Nucleus accumbens (tissue), 56 donors: ENCODE measurements around the gene GEMIN2.
A peak's percentile ranks its signal among the peaks of the same experiment; 100 is the strongest.
"Not testable (repeated sequence)": the region's sequence is repeated elsewhere in the genome, so short reads cannot be mapped to it uniquely, and the experiment has no call there.

Experiments used
- DNase-seq, 56 donors: peaks; one replicate each; lab custom pipeline; 2025; lab: John Stamatoyannopoulos, UW

GEMIN2 gene

DNA sequence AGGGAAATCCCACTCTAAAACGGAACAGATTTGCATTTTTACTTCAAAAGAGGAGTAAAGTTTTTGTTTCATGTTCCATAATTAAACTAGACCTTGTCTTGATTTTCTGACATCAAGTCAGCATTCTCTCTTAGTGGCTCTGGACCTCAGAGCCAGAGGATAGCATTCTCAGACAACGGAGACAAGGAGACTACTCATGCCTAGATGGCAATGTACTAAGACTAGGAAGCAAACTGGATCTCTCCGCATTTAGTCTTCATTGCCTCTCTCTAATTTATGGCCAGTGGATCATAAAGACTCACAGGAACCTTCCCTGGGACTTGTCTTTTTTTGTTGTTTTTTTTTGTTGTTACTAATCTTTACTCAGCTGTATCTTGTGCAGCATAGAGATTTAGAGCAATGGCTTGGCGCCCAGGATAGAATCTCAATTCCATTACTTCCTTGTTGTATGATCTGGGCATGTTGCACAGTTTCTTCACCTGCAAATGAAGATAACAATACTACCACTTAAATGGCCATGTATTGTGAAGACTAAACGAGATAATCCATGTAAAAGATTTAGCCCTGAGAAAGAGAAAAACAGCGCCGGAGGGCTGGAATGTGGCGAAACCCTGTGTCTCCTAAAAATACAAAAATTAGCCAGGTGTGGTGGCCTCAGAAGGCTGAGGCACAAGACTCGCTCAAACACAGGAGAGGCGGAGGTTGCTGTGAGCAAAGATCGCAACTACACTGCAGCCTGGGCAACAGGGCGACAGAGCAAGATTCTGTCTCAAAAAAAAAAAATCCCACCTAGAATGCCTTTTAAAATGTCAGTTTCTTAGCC, 4.0 kb upstream of the GEMIN2 start:
- DNase-seq = no peak

DNA sequence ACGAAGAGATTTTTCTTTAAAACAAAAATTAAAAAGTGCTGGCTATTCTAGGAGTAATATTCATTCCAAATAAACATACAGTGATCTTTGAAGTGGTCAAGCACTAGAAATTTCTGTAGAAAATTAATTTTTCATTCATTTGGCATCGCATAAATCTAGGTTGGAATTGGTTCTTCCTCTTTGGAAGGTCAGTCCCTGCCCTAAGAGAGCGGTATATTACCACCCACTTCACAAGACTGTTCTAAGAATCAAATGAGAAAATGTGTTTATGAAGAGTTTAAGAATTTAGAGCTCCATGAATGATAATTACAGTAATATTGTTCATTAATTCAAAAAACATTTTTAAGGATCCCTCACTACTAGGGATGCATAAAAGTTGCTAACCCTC, 444 bp upstream of the GEMIN2 start:
- no peak for DNase-seq

DNA sequence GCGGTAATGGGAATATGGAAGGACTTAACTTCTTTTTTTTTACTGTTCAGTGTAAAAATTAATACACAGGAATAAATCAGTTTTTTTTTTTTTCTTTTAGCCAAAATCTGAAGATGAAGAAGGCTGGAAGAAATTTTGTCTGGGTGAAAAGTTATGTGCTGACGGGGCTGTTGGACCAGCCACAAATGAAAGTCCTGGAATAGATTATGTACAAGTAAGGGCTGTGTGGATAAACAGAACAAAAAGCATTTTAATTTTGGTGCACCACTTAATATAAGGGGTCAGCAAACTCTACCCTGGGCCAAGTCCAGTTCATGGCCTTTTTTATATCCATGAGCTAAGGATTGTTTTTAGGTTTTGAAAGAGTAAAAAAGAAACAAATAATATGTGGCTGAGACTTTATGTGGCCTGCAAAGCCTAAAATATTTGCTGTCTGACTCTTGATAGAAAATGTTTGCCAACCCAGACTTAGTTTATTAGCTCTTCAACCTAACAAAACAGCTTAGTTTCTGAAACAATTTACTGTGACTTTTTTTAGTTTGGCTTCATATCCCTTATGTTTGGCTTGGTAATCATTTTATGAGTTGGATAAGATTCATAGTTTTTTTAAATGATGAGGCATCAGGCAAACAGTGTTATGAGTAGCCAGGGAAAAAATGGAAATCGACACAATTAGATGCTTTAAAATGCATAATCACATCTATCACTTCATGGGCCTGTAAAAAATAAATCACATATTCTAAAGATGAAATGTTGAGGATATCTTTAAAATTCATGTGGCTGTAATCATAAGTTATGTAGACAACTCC, 8.4 kb downstream of the GEMIN2 start:
- no peak for DNase-seq

DNA sequence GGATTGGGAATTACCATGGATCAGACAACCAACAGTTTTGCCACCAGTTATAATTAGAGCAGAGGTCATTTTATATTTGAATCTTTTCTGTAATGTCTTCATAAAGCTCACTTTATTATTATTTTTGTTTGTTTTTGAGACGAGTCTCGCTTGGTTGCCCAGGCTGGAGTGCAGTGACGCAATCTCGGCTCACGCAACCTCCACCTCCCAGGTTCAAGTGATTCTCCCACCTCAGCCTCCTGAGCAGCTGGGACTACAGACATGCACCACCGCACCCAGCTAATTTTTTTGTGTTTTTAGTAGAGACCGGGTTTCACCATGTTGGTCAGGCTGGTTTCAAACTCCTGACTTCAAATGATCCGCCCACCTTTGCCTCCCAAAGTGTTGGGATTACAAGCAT, 23.7 kb downstream of the GEMIN2 start:
- DNase-seq = not testable (repeated sequence)

DNA sequence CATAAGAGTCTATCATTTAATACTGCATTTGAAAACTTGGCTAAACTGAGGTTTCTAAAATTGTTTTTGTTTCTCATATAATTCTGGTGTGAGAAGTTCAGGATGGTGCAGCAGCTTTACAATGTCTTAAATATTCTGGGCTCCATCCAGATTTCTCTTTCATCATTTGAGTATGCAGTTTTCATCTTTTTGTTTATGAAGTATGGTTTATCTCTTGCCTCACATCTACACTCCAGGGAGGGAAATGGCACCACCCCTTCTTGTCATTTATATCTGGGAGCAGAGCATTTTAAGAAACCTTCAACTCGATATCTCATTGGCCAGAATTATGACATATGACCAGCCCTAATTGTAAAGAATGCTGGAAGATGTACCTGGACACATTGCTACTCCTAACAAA, 24.3 kb downstream of the GEMIN2 start:
- no peak for DNase-seq

DNA sequence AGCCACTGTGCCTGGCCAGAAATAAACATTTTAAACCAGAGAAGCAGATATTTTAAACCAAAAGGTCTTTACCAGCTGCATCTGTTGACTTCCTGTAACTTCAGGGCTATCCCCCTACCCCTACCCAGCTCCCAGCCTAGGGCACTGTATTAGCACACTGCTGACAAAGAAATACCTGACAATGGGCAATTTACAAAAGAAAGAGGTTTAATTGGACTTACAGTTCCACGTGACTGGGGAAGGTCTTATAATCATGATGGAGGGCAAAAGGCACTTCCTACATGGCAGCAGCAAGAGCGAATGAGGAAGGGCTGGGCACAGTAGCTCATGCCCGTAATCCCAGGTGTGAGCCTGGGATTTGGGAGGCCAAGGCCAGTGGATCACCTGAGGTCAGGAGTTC, 26.0 kb downstream of the GEMIN2 start:
- no peak for DNase-seq

DNA sequence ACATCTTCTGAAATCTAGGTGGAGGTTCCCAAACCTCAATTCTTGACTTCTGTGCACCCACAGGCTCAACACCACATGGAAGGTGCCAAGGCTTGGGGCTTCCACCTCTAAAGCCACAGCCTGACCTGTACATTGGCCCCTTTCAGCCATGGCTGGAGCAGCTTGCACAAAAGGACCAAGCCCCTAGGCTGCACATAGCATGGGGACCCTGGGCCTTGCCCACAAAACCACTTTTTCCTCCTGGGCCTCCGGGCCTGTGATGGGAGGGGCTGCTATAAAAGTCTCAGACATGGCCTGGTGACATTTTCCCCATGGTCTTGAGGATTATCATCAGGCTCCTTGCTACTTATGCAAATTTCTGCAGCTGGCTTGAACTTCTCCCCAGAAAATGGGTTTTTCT, 27.5 kb downstream of the GEMIN2 start:
- DNase-seq = not testable (repeated sequence)

DNA sequence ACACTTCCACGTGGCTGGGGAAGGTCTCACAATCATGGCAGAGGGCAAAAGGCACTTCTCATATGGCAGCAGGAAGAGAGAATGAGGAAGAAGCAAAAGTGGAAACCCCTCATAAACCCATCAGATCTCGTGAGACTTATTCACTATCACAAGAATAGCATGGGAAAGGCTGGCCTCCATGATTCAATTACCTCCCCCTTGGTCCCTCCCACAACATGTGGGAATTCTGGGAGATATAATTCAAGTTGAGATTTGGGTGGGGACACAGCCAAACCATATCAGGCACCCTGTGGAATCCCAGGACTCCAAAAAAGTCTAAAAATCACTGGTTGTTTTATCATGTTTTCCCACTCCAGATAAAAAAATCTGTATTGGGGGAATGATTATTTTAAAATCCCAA, 29.1 kb downstream of the GEMIN2 start:
- not testable (repeated sequence) for DNase-seq

DNA sequence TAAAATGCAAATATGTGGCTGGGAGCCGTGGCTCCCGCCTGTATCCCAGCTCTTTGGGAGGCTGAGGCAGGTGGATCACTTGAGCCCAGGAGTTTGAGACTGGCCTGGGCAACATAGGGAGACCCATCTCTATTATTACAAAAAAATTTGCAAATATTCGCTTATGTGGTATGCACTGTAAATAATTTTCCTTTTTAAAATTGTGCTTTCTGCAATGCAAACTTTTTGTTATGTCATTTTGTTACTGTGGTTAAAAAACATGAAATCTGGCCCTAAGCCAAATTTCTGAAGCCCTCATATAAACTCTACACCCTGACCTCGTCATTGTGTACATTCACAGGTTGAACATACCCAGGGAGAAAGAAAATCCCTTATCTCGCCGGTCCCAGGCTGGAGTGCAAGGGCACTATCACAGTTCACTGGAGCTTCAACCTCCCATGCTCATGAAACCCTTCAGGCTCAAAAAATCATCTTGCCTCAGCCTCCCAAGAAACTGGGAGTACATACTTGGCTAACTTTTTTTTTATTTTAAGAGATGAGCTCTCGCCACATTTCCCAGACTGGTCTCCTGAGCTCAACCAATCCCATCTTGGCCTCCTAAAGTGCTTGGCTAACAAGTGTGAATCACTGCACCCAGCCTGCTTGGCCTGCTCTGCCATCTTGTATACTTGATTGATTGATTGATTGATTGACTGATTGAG, 31.3 kb downstream of the GEMIN2 start:
- DNase-seq = no peak

DNA sequence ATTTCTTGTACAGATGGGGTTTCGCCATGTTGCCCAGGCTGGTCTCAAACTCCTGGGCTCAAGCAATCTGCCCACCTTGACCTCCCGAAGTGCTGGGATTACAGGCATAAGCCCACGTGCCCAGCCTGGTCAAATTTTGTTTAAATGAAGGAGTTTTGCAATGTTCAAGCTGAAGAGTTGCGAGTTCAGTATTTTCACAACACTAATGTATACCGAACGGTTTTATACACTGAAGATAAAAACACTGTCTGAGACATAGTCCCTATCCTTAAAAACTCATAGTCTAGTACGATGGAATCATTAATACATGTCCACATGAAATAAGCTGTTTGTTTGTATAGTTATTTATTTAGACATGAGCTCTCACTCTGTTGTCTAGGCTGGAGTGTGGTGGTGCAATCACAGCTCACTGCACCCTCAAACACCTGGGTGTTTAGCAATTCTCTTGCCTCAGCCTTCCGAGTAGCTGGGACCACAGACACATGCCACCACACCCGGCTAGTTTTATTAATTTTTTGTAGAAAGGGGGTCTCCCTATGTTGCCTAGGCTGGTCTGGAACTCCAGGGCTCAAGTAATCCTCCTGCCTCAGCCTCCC, 40.6 kb downstream of the GEMIN2 start:
- no peak for DNase-seq

DNA sequence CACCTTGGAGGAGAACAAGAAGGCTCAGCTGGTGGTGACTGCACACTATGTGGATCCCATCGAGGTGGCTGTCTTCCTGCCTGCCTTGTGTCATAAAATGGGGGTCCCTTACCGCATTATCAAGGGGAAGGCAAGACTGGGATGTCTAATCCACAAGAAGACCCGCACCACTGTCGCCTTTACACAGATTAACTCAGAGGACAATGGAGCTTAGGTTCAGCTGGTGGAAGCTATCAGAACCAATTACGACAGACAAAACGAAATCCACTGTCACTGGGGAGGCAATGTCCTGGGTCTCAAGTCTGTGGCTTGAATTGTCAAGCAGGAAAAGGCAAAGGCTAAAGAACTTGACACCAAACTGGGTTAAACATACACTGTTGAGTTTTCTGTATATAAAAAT, 43.4 kb downstream of the GEMIN2 start:
- no peak for DNase-seq

DNA sequence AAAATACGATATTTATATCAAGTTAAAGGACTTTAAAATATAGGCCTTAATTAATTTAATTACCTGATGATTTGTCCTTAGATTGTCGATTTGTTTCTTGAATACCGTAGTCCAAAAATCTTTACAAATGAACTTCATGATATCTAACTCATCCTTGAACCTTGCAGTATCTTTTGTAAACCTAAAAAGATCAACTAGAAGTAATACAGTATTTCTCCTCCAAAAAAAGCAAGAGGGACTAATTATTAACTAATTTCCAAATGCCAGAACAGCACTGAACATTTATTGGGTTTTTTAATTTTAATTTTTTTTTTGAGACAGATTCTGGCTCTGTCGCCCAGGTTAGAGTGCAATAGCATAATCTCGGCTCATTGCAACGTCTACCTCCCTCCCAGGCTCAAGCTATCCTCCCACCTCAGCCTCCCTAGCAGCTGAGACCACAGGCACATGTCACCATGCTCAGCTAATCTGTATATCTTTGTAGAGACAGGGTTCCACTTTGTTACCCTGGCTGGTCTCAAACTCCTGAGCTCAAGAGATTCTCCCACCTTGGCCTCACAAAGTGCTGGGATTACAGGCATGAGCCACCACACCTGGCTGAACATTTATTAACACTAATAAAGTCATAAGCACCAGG, 44.2 kb downstream of the GEMIN2 start:
- no peak for DNase-seq

DNA sequence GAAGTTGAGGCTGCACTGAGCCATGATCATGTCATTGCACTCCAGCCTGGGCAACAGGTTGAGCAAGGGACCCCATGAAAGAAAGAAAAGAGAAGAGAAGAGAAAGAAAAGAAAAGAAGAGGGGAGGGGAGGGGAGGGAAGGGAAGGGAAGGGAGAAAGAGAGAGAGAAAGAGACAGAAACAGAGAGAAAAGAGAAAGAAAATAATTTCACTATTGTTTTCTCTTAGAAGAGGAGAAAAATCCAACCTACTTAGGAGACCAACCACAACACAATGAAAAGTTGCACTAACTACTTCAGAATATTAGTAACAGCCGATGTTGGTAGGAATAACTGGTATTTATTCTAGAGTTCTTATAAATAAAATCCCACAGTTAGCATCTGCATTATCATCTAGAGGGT, 46.4 kb downstream of the GEMIN2 start:
- no peak for DNase-seq

DNA sequence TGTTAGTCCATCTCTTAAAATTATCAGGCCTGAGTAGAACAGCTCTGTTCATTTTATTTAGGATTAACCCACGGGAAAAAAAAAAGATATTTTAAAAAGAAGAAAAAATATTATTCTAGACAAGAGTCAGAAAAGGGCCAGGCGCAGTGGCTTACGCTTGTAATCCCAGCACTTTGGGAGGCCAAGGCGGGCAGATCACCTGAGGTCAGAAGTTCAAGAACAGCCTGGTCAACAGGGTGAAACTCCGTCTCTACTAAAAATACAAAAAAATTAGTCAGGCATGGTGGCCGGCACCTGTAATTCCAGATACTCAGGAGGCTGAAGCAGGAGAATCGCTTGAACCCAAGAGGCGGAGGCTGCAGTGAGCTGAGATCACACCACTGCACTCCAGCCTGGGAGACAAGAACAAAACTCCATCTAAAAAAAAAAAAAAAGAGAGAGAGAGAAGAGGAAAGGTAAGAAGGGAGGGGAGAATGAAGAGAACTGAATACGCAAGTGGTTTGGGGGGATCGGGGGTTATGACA, 53.7 kb downstream of the GEMIN2 start:
- not testable (repeated sequence) for DNase-seq

DNA sequence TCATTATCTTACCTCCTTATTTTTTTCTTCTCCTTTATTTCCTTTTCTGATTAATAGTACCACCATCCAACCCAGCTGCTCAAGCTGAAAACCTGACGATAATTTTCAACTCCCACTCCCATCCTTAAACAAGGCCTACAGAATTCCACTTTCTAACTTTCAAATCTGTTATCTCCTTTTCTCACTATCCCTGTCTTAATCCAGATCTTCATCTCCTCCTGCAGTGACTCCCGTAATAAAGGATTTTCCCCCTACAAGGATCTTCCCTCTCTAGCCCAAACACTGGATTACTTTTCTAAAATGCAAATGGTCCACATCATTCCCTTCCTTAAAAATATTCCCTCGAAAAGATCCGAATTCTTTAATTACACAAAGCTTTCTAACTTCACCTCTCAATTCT, 54.5 kb downstream of the GEMIN2 start:
- no peak for DNase-seq

DNA sequence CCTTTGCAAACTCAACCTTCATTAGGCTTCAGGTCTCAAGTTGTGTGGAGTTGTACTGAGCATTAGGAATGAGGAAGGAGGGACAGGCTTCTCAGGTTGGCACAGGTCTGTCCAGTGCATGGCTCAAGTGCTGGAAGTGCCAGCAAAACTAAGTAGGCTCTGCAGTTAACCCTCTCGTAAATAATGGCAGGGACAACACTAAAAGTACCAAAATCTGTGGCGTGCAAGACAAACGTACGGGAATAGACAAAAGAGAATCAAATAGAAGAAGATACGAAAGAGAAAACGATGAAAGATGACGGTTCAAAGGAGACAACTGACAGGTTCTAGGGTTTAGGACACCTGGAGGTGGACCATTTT, 55.4 kb downstream of the GEMIN2 start:
- peak in 1 of 56 donors; percentile 37 for DNase-seq

DNA sequence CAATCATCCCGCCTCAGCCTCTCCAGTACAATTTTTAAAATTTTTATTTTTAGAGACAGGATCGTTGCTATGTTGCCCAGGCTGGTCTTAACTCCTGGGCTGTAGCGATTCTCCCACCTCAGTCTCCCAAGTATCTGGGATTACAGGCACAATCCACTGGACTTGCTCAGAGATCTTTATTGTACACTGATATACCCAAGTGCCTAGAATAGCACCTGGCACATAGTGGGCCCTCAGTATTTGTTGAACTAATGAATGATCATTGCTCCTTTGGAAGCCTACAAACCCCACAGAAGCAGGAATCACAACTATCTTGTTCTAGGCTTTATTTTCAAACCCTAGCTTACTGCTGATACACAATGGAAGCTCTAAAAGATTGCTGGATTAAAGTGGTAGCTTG, 59.1 kb downstream of the GEMIN2 start:
- no peak for DNase-seq

DNA sequence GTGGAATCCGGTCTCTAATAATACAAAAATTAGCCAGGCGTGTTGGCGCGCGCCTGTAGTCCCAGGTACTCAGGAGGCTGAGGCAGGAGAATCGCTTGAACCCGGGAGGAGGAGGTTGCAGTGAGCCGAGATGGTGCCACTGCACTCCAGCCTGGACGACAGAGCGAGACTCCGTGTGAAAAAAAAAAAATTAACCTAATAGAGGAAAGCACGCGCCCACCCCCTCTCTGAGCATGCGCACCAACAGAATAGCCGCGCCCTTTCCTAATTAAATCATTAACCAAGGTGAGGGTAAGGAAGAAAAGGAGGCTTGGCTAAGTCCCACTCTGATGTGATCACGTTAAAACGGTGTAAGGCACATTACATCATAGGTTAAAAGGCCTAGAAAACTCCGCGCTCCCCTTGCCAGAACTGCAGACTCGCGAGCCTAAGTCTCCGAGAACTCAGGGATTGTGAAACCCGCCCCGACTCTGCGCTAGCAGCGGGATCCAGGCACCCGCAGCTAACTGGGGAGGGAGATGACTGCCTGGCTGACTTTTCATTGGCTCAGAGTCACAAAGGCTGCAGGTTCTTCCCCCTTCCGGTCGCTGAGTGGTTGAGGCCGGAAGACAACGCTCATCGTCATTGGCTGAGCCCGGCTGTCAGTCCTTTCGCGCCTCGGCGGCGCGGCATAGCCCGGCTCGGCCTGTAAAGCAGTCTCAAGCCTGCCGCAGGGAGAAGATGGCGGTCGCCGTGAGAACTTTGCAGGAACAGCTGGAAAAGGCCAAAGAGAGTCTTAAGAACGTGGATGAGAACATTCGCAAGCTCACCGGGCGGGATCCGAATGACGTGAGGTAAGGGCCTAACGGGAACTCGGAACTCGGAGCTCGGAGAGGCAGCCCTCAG, 60.7 kb downstream of the GEMIN2 start, which contains the start of gene PNN:
TSS of gene PNN (plus strand) at position 695 of the 885 bp plus-strand sequence. CDS start at position 721, 26 bp downstream.
- DNase-seq = peak; percentile 74 to 99 (median 97)
